K562 (cell line): Measurements from ENCODE around the gene MAP3K4. TPM values are rescaled to one million over a fixed set of nuclear protein-coding genes. Genes with fewer than 3 reads are reported as not detected.

ENCODE experiments used
- ATAC-seq: fragments of 200-7000 bp; cut with Tn5 transposase; 3 replicates; pipeline ENCODE4 v1.9.1; 2020; ENCODE audit warnings: moderate library complexity
- BruUV-seq: library from RNA; stranded (reverse); fragments of 400-500 nt; replicated peaks from 2 replicates; lab custom pipeline; 2021; lab: Mats Ljungman, UMichigan
- CTCF ChIA-PET: fragments of 300-600 bp; formaldehyde crosslinking; extraction: SDS; loops from one replicate; lab custom pipeline; 2021; ENCODE audit warnings: low intra/inter-chr PET ratio; lab: Yijun Ruan, JAX
- POLR2A ChIA-PET: fragments of 300-600, 350-650 bp; sonication (Branson Sonifier 250); formaldehyde crosslinking; extraction: SDS; loops from one replicate; lab custom pipeline; 2021; ENCODE audit warnings: antibody characterized with exemption, inconsistent platforms; lab: Yijun Ruan, JAX
- DNase-seq, 4 experiments: peaks; one replicate each; pipeline versions ENCODE4 v3.0.0 to v3.0.0-alpha.2; 2011 to 2018; ENCODE audit warnings: low spot score in 3 of 4, mixed read lengths in 3 of 4; ENCODE audit errors: extremely low read depth in 1 of 4
- FAIRE-seq: peaks from 2 replicates; lab custom pipeline; 2011; peaks lifted over from hg19 to GRCh38; lab: Jason Lieb, UNC
- H2AFZ ChIP-seq: 2 replicates; pipeline ENCODE4 v1.6.0; 2011; ENCODE audit warnings: low read depth, low read length, control low read depth, inconsistent platforms
- H3K27ac ChIP-seq: fragments of 200-600 bp; 3 replicates; pipeline ENCODE4 v1.8.0; 2011; ENCODE audit warnings: low read depth, mild to moderate bottlenecking, control low read depth, inconsistent platforms, low read length, moderate library complexity, mixed read lengths; ENCODE audit errors: extremely low read depth
- H3K27me3 ChIP-seq, 2 experiments: fragments of 300-600 bp in 1 of 2; 2 replicates in 1 of 2; 3 replicates in 1 of 2; pipeline versions ENCODE4 v1.6.0 to v1.8.0; 2011; ENCODE audit warnings: inconsistent platforms in 2 of 2, low read length in 2 of 2, mild to moderate bottlenecking in 1 of 2, mixed read lengths in 1 of 2, moderate library complexity in 1 of 2; ENCODE audit not compliant: control insufficient read depth in 2 of 2, insufficient read depth in 2 of 2
- H3K36me3 ChIP-seq: fragments of 300-600 bp; 3 replicates; pipeline ENCODE4 v1.8.0; 2011; ENCODE audit warnings: mild to moderate bottlenecking, low read length, inconsistent platforms; ENCODE audit not compliant: control insufficient read depth, insufficient read depth
- H3K4me1 ChIP-seq, 2 experiments: fragments of 200-600 bp in 1 of 2; replicated peaks in 1 of 2; 2 replicates in 1 of 2; 3 replicates in 1 of 2; pipeline versions ENCODE4 v1.5.1 to v1.8.0; 2011; ENCODE audit warnings: inconsistent platforms in 2 of 2, low read length in 2 of 2, mild to moderate bottlenecking in 1 of 2, mixed read lengths in 1 of 2, moderate library complexity in 1 of 2; ENCODE audit not compliant: control insufficient read depth in 2 of 2, insufficient read depth in 2 of 2
- H3K4me2 ChIP-seq: 2 replicates; pipeline ENCODE4 v1.6.1; 2011; ENCODE audit warnings: low read length, control low read depth, inconsistent platforms, mixed read lengths; ENCODE audit not compliant: insufficient read depth
- H3K4me3 ChIP-seq: fragments of 200-600 bp; sonication (generic), shearing (Covaris generic); 2 replicates; pipeline ENCODE4 v1.5.1; 2016; ENCODE audit warnings: control low read depth, inconsistent platforms
- H3K79me2 ChIP-seq: fragments of 200-600 bp; 3 replicates; pipeline ENCODE4 v1.8.0; 2011; ENCODE audit warnings: low read length, inconsistent platforms; ENCODE audit not compliant: control insufficient read depth, insufficient read depth
- H3K9ac ChIP-seq, 2 experiments: 2 replicates each; pipeline versions ENCODE4 v1.6.0 to v1.6.1; 2011; ENCODE audit warnings: low read depth in 2 of 2, low read length in 2 of 2, control low read depth in 1 of 2, inconsistent platforms in 1 of 2, mild to moderate bottlenecking in 1 of 2, mixed read lengths in 1 of 2; ENCODE audit not compliant: insufficient read depth in 1 of 2
- H3K9me1 ChIP-seq: one replicate; pipeline ENCODE4 v1.6.0; 2011; ENCODE audit warnings: inconsistent platforms, mild to moderate bottlenecking, low read length, moderate library complexity; ENCODE audit not compliant: control insufficient read depth, insufficient read depth
- H3K9me3 ChIP-seq: replicated peaks from 2 replicates; pipeline ENCODE4 v1.5.1; 2011; ENCODE audit warnings: low read depth, low read length, inconsistent platforms; ENCODE audit not compliant: control insufficient read depth, insufficient read depth
- H4K20me1 ChIP-seq: replicated peaks from 2 replicates; pipeline ENCODE4 v1.6.1; 2011; ENCODE audit warnings: low read length, inconsistent platforms, mixed read lengths; ENCODE audit not compliant: control insufficient read depth, insufficient read depth
- ARID3B ChIP-seq: fragments of 250-450 bp; sonication (Bioruptor Pico); IDR thresholded peaks from 2 replicates; pipeline ENCODE4 v1.4.0; 2020; ENCODE audit warnings: borderline replicate concordance
- CBFB ChIP-seq: sonication (generic); formaldehyde crosslinking; IDR thresholded peaks from 2 replicates; pipeline ENCODE4 v1.4.0; 2020; ENCODE audit warnings: mild to moderate bottlenecking, missing genetic modification reagents
- HMGN3 ChIP-seq: IDR thresholded peaks from 2 replicates; pipeline ENCODE4 v1.6.1; 2011; ENCODE audit warnings: borderline replicate concordance, low read depth, mild to moderate bottlenecking, mixed read lengths, low read length; ENCODE audit not compliant: insufficient read length; ENCODE audit errors: extremely low read depth
- NR1H2 ChIP-seq: sonication (generic); formaldehyde crosslinking; IDR thresholded peaks from 2 replicates; pipeline ENCODE4 v1.4.0; 2020; ENCODE audit warnings: mild to moderate bottlenecking, missing genetic modification reagents
- SETDB1 ChIP-seq: IDR thresholded peaks from one replicate; pipeline ENCODE4 v1.6.1; 2012; ENCODE audit warnings: low read length, control low read depth, inconsistent platforms
- ZBTB12 ChIP-seq: fragments of 250-450 bp; sonication (Bioruptor Pico); IDR thresholded peaks from 2 replicates; pipeline ENCODE4 v1.4.0; 2020
- ZC3H11A ChIP-seq: IDR thresholded peaks from 2 replicates; pipeline ENCODE4 v1.6.1; 2012; ENCODE audit warnings: low read depth, low read length, improper control_type of control experiment
- WGBS: fragments of 100-300 bp; shearing (Covaris generic); methylation state at CpG from one replicate; pipeline ENCODE4 v1.1.6; 2016; ENCODE audit warnings: low coverage, mixed read lengths; ENCODE audit not compliant: insufficient coverage; ENCODE audit errors: missing lambda C conversion rate; 5-methylcytosine and 5-hydroxymethylcytosine counted together
- in situ Hi-C: fragments of 300-500 bp; cut with MboI; formaldehyde crosslinking; loops from 4 replicates; pipeline ENCODE4 v1.15.0; 2018; ENCODE audit warnings: inconsistent platforms, mixed read lengths
- intact Hi-C: fragments of 100-400 bp; cut with micrococcal nuclease; formaldehyde crosslinking; loops from 2 replicates; pipeline ENCODE4 v1.14.2; 2022
- polyA plus RNA-seq, 8 experiments: library from polyadenylated mRNA; depleted of rRNA in 4 of 8; stranded (reverse) in 5 of 8; unstranded in 3 of 8; fragments of >200 nt; fragmentation: Nextera tagmentation in 2 of 8; fragmentation: Illumina TruSeq in 1 of 8; extraction: Ambion mirVana in 2 of 8; extraction: Trizol in 1 of 8; gene quantifications; 2 replicates each; pipeline versions ENCODE4 v1.2.1 to v1.2.3, GENCODE V29; 2011 to 2014; ENCODE audit warnings: inconsistent platforms in 1 of 8, missing spikeins in 1 of 8
- total RNA-seq, 7 experiments: library from RNA; depleted of rRNA in 6 of 7; stranded (reverse); fragments of >200 nt in 6 of 7; fragmentation: Illumina TruSeq in 2 of 7; extraction: Trizol in 2 of 7; gene quantifications; 2 replicates each; pipeline versions ENCODE4 v1.2.1 to v1.2.3, GENCODE V29; 2011 to 2021; ENCODE audit warnings: low replicate concordance in 1 of 7
- TF ChIP-seq, protein P1 (sequence below): sonication (generic); formaldehyde crosslinking; IDR thresholded peaks from 2 replicates; pipeline ENCODE4 v1.8.1; 2022; ENCODE audit warnings: missing genetic modification reagents

The MAP3K4 gene
- total and polyA plus RNA-seq, 9 of the 15 experiments (the other 6 are each of a cell fraction or from before 2014, with no cell fraction given) = 21.0 to 77.2 (median 48.9) TPM

DNA sequence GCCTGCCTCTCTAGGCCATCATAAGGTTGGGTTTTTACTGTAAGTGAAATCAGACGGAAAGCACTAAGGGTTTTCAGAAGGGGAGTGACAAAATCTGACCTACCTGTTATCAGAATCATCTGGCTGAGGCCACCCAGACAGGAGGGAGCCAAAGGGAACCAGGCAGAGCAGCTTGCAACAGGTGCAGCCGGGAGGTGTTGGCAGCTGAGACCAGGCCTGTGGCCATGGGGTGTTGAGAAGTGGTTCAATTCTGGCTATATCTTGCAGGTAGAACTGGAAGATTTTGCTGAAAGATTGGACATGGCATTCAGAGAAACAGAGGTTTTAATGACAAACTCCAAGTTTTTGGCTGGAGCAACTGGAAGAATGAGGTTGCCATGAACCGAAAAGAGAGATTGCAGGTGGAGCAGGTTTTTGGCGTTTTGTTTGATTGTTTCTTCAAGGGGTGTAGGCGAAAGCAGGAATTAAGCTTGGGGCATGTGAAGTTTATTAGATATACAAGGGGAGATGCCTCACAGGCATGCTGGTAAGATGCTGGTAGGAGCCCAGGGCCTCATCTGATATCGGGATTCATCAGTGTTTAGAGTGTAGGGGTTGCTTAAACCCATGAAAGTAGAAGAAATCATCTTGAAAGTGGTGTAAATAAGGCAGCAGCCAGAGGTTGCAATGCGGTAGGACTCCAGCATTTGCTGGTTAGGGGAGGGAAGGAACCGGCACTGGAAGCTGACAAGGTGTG is 35.1 kb upstream of the MAP3K4 start:
- Histone ChIP-seq H3K4me3 (no peak overlapping the region), H3K9ac (peak overlapping the region in 1 of 2 experiments; percentile 43; a peak in 1 of 4 replicates), H3K4me1 (peaks cover 11% of the 10 kb centered on the region in 2 experiments; a peak in 4 of 5 replicates), H3K27me3 (peaks cover 0 to 7% of the 10 kb centered on the region in 2 experiments; a peak in 1 of 5 replicates), H3K79me2 (no peaks in the 10 kb centered on the region), H3K36me3 (no peaks in the 10 kb centered on the region), H3K9me1 (no peaks in the 10 kb centered on the region), H2AFZ (no peak overlapping the region), H3K27ac (no peak overlapping the region), H3K4me2 (no peak overlapping the region), H4K20me1 (no peaks in the 10 kb centered on the region), H3K9me3 (no peaks in the 10 kb centered on the region)
- ATAC-seq = no peak; the same call in 2 of the 3 replicates
- ChIA-PET CTCF (no interaction called here), POLR2A (interaction anchor here (0.7 to 1.0 kb wide), 2 partner anchors 9 to 95 kb away, joined by 3 read pairs; no protein-coding TSS in a partner anchor)
- in situ Hi-C loops (no loop called here), intact Hi-C loops (no loop called here)
- TF ChIP-seq, protein P1, sequence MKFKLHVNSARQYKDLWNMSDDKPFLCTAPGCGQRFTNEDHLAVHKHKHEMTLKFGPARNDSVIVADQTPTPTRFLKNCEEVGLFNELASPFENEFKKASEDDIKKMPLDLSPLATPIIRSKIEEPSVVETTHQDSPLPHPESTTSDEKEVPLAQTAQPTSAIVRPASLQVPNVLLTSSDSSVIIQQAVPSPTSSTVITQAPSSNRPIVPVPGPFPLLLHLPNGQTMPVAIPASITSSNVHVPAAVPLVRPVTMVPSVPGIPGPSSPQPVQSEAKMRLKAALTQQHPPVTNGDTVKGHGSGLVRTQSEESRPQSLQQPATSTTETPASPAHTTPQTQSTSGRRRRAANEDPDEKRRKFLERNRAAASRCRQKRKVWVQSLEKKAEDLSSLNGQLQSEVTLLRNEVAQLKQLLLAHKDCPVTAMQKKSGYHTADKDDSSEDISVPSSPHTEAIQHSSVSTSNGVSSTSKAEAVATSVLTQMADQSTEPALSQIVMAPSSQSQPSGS (CRISPR knock-in tag) = no peak
- no peak for TF ChIP-seq CBFB (CRISPR knock-in tag)
- no peak for TF ChIP-seq ZBTB12 (CRISPR knock-in tag)
- TF ChIP-seq NR1H2 (CRISPR knock-in tag) = no peak
- TF ChIP-seq ZC3H11A = no peak
- no peak for TF ChIP-seq HMGN3
- no peak for TF ChIP-seq SETDB1
- no peak for TF ChIP-seq ARID3B
- BruUV-seq = no TSS peak
- no peak for FAIRE-seq
- 36% methylated on average over 8 of the region's 8 CpGs for whole genome bisulfite sequencing
- DNase-seq = no peak
